IPS-11a (cell line): ENCODE measurements around the gene GASK1B.

Experiments used
- H3K4me3 ChIP-seq: one replicate; pipeline ENCODE4 v1.5.1; 2013; ENCODE audit warnings: low read depth, low read length, control low read depth

Gene GASK1B

DNA sequence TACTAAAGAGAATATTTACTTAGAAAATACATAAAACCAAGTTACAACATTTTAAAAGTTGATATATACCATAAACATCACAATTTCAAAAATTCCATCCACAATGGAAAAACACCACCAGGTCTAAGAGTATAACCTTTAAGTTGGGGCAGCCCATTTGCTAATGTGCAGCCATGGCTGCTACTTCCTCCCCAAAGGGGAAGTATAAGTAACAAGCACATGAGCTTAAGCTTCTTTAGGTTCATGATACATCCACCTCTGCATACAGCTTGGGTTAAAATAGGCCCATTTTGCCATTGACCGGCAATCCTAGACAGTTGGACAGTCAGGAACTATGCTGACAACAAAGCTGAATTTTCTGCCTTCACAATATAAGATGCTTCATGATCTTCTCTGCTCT lies 16.6 kb upstream of the GASK1B start:
- no peak overlapping the region for H3K4me3 ChIP-seq

DNA sequence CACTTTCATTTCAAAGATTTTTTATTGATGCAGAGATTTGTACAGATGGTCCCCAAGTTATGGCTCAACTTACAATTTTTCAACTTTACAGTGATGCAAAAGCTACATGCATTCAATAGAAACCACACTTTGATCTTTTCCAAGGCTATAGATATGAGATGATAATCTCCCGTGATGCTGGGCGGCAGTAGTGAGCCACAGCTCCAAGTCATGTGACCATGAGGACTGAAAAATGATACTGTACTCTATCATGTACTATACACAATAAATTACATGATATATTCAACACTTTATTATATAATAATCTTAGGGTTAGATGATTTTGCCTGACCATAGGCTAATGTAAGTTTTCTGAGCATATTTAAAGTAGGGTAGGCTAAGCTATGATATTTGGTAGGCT lies 14.0 kb upstream of the GASK1B start:
- no peak overlapping the region for H3K4me3 ChIP-seq

DNA sequence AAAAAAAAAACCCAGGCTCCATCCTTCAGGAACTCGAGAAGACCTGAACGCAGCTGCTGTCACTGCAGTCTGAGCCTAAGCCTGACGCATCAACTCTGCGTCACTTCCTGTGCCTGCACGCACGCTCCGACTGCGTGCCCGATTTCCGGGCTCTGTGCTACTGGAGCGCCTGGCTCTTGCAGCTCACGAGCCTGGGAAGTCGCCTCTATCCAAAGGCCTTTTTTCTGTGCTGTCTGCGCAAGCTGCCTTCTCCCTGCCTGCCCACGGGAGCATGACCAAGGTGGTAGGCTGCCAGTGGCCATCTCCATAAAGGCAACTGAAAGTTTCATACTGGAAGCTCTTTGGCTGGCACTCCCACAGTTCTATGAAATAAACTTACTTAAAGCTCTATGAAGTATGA lies 9.9 kb upstream of the GASK1B start:
- no peak overlapping the region for H3K4me3 ChIP-seq

DNA sequence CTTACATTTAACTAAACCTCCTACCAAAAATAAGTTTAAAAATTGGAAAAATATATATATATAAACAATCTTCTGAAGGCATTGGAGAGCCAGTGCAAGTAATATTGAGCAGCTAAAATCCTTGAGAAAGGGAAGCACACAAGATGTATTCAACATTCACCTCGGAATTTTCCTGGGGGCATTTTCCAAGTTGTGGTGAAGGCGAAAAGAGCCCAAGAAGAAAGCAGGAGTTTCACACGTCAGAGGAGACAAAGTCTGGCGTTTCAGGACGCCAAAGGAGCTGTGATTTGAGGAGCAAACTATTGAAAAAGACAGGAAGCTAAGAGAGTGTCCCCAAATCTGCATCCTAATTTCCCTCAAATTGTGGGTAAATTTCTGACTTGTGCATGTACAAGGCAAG lies 9.1 kb upstream of the GASK1B start:
- no peak overlapping the region for H3K4me3 ChIP-seq

DNA sequence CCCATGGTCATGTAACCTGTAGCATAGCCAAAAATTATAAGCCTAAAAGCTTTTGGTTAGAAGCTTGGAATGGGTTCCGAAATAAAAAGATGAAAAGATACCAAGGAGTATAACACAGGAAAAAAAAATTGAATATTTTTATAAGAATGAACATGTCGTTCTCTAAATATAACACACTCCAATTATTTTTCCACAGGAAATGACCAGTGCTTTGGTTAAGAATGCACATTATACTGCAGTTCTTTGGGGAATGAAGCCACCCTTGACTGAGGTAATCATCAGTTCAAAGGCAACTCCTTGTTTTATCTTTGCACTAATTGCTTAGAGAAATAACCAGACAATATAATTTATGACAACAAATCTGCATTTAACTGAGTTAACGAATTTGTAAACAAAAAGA lies 6.6 kb upstream of the GASK1B start:
- no peak overlapping the region for H3K4me3 ChIP-seq

DNA sequence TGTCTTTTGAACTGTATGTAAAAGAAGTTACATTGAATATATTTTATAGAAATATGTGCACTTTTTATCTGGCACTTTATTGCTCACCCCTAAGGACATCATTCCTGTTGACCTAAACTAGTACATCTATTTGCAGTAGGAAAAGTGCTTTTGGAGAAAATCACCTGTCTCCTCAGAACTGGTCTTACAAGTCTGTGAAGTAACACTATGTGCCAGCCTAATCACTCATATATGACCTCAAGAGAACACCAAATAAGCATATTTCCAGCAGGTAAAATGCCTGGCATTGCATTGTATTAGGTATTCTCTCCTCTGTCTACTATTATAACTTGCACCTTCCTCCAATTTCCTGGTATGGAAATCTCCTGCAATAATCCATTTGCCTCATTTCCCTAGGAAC lies 4.0 kb upstream of the GASK1B start:
- no peak overlapping the region for H3K4me3 ChIP-seq

DNA sequence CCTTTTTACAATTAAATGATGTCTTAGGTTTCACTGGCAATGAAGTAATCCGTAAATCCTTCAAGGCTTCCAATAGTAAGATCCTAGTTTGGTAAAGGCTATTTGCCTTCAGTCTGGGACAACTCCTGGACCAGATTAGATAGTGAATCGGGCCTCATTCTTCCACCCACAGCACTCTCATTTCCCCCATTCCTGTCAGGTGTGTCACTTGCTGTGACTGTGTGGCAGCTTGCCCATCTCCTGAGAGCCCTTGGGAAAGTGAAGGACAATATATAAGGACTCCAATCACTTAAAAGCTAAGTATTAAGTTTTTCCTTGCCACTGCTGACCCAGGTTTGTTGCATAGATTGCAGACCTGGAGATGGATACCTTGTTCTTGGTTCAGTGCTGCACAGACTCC lies 3.3 kb upstream of the GASK1B start:
- no peak overlapping the region for H3K4me3 ChIP-seq

DNA sequence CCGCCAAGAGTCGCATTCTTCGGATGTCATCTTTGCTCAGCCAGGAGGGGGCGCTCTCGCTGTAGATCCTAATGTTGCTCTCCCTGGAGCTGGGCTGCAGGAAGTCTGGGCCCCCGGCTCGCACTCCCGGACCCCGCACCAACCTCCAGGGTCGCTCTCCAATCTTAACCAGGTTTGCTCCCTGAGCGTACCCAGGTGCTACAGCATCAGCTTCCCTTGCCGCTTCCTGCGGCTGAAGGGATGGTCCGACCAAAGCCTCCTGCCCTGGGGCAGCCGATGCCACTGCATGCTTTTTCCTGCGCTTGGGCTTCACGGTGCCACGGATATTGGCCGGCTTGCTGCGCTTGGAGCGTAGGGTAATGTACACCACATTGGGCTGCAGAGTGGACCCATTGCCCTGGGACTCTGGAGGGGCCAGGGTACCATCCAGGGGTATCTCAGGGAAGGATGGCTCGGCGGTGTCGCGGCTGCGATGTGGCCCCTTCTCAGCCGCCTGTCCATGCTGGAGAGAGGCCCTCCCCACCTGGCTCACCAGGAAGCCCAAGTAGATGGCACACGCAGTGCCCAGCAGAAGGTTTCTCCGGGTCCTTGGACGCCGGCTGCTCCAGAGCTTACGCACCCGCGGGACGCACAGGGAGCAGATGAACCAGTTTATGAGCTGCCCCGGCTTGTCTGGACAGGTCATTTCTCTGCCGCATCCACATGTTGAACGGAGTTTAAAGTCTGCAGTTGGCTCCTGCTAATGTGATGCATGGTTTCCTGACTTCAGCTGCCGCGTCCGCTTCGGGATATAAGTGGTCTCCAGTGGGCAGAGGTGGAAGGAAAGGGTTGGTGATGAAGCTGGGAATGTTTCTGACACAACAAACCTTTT lies 1.9 kb downstream of the GASK1B start:
- no peak overlapping the region for H3K4me3 ChIP-seq

DNA sequence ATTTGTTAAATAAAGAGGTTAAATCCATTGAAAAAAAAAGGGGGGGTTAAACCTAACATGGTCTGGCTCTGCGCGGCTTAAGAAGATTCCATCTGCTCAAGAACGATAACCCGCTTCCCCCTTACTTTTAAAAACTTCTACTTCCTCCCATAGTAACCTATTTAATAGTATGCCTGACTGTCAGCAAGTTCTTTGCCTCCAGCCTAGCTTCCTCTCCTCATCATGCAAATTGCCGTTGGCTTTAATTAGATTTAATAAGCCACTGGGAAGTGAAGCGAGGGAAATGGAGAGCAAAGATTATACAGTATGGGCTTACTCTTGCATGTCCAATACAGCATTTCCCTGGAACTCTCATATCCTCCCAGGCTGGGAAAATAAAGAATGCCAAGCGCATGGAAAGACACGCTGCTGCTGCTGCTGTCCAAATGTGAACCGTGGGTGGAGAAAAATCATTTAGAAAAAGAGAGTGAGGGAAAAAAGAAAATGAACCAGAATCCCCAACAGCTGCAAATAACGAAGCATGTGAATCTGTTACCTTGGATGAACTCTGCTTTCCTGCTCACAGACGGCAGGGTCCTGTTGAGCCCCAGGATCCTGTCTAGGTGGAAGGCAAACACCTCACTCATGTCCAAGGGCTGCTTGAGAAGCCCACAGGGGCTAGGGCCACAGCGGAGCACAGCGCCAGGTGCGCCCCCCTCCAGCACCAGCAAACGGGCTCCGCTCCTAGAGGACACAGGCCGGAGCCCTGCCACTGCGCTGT lies 2.7 kb downstream of the GASK1B start:
- no peak overlapping the region for H3K4me3 ChIP-seq

DNA sequence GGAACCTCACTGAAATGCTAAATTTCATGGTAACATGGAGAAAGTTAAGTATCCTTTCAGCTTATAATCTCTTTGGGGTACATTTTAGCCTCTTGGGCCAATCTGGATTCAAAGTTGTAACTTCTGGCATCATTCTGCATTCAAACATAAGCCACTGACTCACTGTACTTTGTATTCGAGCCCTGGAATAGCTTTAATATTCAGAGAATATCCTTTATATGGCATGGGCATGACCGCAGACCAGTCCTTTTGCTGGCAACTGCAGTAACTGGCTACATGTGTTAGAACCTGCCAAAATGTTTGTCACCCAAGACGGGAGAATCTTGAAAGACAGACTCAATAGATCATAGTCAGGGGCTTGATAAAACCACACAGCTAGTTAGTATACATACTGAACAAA lies 3.3 kb downstream of the GASK1B start:
- H3K4me3 ChIP-seq, result no peak overlapping the region

DNA sequence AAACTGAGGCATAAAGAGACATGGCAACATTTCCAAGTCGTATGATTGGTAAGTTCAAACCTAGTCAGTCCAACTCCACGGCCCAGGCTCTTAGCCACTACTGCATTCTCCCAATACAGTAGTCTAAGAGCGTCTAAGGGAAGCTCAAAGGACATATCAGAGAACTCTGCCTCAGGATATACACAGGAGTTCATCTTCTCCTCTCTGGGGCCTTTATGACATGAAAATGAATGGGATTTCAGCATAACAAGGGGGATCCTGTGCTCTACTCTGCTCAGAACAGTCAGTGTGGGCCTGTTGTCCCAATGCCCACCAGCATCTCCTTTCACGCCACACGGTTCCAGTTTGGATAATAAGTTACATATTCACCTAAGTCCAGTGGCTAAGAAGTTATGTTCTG lies 4.2 kb downstream of the GASK1B start:
- H3K4me3 ChIP-seq, result no peak overlapping the region

DNA sequence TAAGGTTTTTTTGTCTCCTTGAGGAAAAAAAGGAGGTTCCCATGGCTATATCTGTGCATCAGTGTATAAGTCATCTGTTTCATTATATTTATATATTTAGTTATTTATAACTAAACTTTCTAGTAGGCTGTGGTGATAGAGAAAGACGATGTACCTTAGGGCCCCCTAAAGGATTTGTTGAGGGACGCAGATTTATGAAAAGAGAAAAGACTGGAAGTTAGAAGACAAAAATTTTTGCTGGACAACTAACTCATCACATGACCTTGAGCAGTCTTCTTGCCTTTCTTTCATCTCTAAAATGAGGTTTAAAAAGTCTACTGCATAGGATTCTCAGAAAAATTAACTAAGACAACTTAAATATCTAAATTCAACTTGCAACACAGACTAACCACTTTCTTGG lies 6.1 kb downstream of the GASK1B start:
- no peak overlapping the region for H3K4me3 ChIP-seq

DNA sequence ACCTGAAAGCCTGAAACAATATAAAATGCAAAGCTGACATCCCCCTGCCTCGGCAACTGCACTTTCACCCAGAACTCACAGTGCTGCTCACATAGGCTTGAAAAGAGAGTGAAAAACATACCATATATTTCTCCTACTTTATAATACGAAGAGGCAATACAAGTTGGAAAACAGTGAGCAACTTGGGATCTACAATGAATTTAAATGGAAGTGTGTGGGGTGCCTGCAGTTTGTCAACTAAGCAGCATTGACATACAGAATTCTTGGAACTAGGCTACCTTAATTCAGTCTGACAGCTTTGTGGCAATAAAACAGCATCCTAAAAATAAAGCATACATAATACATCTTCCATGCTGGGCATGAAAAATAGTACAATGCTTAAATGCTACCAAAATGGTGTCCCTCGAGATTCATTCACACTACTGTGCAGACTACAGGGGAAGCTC lies 8.0 kb downstream of the GASK1B start:
- no peak overlapping the region for H3K4me3 ChIP-seq

DNA sequence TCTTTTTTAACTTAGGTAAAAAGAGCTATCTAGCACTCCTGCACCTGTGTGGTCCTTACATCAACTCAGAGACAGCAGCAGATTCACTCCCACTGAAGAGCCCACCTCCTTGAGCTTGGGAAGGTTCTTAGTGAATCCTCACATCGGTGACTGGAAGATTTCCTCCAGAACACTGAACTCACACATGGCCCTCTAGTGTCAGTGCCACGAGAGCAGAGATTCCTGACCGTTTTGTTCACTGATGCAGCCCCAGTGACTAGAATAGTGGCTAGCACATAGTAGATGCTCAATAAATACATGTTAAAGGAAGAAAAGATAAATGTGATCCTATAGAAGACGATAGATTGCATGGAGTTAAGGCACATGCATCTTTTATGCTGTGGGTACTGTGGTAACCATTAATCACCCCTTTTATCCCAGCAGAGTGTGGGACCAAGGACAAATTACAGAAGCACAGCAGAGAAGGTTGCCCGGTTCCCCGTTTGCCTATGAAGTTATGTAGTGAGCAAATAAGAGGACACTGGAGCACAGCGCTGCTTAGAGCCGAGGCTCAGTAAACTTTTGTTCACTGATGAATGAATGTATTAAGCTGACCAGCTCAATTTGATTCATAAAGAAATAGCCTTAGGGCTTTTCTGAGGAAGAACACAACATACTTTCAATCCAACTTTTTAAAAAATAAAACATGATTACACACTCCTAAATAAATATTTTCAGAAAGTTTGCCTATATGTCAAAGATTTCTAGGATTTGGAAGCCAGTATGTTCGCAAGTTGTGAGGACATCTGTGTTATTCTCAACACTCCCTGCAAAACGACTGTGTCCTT lies 8.7 kb downstream of the GASK1B start:
- no peak overlapping the region for H3K4me3 ChIP-seq

DNA sequence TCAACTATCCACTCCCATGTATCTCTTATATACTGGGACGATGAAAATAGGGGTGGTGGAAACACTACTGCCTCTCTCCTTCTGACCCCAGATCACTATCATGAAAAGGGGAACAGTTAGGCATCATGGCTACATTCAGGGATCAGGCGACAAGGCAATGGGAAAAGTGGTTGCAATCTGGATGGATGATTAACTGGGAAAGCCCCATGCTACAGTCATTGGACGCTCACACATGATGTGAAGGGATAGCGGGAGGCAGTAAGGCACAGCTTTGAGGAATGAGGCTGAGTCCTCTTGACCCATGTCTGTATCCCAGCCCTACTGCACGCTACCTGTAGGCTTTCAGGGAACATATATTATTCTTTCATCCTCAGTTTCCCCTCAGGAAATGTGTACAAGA lies 10.2 kb downstream of the GASK1B start:
- no peak overlapping the region for H3K4me3 ChIP-seq

DNA sequence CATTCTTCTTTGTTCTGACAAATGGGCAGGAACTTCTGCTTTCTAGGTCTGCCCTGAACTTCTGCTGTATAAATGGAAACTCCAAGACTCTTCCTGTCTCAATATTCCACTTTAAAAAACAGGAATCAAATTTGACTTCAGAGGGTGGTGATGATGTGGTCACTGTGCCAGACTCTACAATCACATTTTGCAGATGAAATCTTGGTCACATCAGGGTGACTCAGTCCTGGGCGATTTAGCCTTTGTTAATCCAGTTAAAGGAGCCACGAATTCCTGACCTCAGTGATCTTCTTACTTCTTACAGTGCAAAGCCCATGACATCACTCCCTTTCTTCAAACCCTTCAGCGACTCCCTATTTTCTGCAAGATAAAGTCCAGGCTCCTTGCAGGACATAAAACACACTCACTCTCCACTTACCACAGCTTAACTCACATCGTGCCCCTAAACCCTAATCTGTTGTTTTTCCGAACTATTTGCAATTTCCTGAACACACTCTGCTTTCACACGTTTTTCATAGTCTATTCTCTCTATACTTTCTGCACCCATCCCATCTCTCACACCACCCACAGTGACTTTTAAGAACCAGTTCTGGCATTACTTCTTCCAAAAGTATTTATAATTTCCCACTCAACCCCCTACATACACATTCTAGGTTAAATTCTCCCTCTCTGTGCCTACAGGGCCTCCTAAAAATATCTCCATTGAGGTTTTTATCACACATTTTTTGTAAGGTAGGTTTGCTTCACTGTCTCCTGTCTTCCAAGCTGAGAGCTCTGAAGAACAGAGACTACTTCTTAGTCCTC lies 11.1 kb downstream of the GASK1B start:
- H3K4me3 ChIP-seq, result no peak overlapping the region

DNA sequence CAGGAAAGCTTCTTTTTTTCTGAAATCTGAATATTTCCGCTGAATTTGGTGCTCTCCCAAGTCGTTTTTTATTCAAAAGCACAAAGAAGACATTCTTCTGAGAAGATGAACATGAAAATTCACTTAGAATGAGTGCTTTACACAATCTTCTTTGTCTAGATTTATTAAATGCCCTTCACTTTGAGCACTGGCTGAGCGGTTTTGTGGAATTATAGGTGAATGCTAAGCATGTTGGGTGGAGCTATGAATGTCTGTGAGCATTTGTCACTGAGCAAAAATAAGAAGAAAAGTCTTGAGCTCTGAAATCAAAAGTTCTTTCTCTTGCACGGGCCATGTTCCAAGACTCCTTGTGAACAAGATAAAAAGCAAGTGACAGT lies 13.1 kb downstream of the GASK1B start:
- no peak overlapping the region for H3K4me3 ChIP-seq

DNA sequence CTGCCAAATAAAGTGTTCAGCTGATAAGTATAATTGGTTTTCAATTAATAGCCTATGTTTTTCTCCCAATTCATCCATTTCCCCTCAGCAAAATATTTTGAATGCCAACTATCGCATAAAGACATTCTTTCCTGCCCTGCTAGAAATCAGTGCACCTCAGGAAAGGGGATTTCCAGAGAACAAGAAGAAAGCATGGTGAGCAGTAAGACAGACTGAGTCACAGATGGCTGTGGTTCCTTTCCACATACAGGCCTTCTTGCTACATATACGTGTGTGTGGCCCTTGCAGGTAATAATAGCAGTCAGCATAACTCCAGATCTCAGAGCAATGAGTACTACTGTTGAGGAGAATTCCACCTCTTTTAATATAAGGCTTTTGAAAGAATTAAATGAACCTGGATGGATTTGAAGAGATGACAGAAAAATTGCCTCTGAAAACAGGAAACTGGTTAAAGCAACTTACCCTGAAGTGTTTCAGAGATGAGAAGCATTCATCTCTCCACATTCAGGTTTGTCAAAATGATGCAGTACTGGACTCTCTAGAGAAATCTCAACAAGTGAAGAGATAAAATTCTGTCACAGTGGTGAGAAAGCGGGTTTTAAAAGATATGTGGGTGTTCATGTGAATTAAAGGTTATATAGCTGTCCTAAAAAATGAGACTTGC lies 13.6 kb downstream of the GASK1B start:
- H3K4me3 ChIP-seq, result no peak overlapping the region

DNA sequence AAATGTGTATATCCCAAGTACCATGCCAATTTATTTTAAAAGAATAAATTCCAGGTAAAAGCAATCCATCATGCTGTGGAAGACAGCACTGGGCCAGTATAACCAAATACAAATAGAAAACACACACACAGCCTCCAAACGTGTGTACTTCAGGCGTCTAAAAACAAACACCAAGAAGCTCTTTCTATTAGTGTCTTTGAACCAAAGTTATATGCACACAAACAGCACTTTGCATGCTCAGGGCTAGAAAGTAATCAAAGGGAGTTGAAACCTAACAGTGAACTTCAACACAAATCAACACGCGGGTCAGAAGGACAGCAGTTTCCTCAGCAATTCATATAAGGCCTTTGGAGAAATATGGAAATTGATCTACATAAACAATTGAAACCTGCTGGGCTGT lies 15.4 kb downstream of the GASK1B start:
- H3K4me3 ChIP-seq, result no peak overlapping the region

DNA sequence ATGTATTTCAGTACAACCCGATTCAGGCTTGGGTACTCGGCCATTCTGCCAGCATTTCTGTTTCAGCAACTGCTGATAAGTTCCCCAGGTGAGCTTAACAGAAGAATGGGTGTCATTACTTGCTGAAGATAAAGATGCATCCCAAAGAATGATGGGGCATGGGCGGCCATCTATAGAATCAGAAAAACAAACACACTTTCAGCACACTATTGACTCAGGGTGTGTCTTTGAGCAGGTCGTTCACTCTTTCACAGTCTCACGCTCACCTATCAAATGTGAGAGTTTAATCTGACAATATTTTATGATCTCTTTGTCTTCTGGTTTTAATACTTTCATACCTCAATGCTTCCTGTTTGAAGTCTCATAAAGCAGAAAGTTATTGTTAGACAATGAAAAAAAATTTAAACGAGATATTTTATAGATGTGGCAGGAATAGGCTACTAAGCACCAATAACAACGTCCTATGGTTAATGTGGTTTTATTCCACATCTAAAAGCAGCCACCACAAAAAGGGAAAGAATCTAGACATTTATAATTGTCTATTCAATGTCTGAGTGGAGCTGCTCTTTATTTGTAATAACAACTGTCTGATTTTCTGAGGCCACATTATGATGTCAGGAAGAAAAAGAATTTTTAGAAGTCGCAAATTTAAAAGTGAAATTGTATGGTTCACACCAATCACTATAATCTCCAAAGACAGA lies 17.0 kb downstream of the GASK1B start:
- no peak overlapping the region for H3K4me3 ChIP-seq
